ENCODE data around the gene MYRIP.

Gene MYRIP

DNA sequence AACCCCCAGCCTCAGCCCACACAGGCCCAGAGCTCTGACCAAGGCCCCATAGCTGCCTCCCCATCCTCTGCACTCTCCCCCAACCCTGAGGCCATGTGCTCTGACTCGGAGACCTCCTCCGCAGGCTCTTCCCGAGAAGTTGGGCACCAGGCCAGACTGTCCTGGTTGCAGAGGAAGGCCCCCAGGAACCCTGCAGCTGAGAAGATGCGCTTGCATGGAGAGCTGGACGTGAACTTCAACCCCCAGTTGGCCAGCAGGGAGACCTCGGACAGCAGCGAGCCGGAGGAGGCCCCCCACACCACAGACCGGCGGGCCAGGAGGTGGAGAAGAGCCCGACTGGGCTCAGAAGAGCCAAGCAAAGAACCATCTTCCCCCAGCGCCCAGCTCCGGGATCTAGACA lies 380.6 kb downstream of the MYRIP start:
- ATAC-seq = no peak
- TF ChIP-seq ZFP3 (CRISPR knock-in tag; IDR thresholded peaks at IDR 0.05) (no peak), RARB (CRISPR knock-in tag; IDR thresholded peaks at IDR 0.05) (no peak), CSDC2 (CRISPR knock-in tag; IDR thresholded peaks at IDR 0.05) (no peak), ESRRG (CRISPR knock-in tag; IDR thresholded peaks at IDR 0.05) (no peak), BACH2 (CRISPR knock-in tag; IDR thresholded peaks at IDR 0.05; ENCODE audit: borderline replicate concordance) (no peak), TOX (CRISPR knock-in tag; IDR thresholded peaks at IDR 0.05; ENCODE audit: borderline replicate concordance) (no peak)
- TF ChIP-seq, protein P1, sequence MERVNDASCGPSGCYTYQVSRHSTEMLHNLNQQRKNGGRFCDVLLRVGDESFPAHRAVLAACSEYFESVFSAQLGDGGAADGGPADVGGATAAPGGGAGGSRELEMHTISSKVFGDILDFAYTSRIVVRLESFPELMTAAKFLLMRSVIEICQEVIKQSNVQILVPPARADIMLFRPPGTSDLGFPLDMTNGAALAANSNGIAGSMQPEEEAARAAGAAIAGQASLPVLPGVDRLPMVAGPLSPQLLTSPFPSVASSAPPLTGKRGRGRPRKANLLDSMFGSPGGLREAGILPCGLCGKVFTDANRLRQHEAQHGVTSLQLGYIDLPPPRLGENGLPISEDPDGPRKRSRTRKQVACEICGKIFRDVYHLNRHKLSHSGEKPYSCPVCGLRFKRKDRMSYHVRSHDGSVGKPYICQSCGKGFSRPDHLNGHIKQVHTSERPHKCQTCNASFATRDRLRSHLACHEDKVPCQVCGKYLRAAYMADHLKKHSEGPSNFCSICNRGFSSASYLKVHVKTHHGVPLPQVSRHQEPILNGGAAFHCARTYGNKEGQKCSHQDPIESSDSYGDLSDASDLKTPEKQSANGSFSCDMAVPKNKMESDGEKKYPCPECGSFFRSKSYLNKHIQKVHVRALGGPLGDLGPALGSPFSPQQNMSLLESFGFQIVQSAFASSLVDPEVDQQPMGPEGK (CRISPR knock-in tag; IDR thresholded peaks at IDR 0.05; ENCODE audit: borderline replicate concordance) = no peak
- TF ChIP-seq, protein P2, sequence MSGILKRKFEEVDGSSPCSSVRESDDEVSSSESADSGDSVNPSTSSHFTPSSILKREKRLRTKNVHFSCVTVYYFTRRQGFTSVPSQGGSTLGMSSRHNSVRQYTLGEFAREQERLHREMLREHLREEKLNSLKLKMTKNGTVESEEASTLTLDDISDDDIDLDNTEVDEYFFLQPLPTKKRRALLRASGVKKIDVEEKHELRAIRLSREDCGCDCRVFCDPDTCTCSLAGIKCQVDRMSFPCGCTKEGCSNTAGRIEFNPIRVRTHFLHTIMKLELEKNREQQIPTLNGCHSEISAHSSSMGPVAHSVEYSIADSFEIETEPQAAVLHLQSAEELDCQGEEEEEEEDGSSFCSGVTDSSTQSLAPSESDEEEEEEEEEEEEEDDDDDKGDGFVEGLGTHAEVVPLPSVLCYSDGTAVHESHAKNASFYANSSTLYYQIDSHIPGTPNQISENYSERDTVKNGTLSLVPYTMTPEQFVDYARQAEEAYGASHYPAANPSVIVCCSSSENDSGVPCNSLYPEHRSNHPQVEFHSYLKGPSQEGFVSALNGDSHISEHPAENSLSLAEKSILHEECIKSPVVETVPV (CRISPR knock-in tag; IDR thresholded peaks at IDR 0.05) = no peak

DNA sequence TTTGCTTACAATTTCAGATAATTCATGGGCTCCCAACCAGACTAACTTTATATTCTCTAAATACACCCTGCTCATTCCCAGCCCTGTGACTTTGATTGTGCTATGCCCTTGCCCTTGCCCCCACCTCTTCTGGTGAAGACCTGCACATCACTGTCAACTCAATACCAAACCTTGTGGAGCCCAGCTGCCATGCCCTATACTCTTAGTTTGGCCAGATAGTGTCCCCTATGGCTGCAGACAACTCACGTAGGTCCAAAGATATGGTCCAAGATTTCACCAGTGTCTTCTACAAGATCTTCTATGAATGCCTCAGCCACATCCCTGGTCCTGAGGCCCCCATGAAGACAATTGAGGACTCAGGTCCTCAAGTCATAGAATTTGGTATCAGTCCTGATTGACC lies 381.8 kb downstream of the MYRIP start:
- ATAC-seq = no peak
- no peak for TF ChIP-seq TOX (CRISPR knock-in tag; IDR thresholded peaks at IDR 0.05; ENCODE audit: borderline replicate concordance)
- no peak for TF ChIP-seq ZC3H10 (CRISPR knock-in tag; IDR thresholded peaks at IDR 0.05)
- no peak for TF ChIP-seq ZFP3 (CRISPR knock-in tag; IDR thresholded peaks at IDR 0.05)
- TF ChIP-seq, protein P3, sequence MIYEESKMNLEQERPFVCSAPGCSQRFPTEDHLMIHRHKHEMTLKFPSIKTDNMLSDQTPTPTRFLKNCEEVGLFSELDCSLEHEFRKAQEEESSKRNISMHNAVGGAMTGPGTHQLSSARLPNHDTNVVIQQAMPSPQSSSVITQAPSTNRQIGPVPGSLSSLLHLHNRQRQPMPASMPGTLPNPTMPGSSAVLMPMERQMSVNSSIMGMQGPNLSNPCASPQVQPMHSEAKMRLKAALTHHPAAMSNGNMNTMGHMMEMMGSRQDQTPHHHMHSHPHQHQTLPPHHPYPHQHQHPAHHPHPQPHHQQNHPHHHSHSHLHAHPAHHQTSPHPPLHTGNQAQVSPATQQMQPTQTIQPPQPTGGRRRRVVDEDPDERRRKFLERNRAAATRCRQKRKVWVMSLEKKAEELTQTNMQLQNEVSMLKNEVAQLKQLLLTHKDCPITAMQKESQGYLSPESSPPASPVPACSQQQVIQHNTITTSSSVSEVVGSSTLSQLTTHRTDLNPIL (CRISPR knock-in tag; IDR thresholded peaks at IDR 0.05; ENCODE audit: low read depth) = no peak
- no peak for TF ChIP-seq ARNTL (CRISPR knock-in tag; IDR thresholded peaks at IDR 0.05; ENCODE audit: borderline replicate concordance, low read depth)
- TF ChIP-seq PPARA (CRISPR knock-in tag; IDR thresholded peaks at IDR 0.05; ENCODE audit: borderline replicate concordance) = no peak
- TF ChIP-seq SNAI2 (CRISPR knock-in tag; IDR thresholded peaks at IDR 0.05) = no peak
- TF ChIP-seq CSDC2 (CRISPR knock-in tag; IDR thresholded peaks at IDR 0.05) = no peak
- TF ChIP-seq RARB (CRISPR knock-in tag; IDR thresholded peaks at IDR 0.05) = no peak

DNA sequence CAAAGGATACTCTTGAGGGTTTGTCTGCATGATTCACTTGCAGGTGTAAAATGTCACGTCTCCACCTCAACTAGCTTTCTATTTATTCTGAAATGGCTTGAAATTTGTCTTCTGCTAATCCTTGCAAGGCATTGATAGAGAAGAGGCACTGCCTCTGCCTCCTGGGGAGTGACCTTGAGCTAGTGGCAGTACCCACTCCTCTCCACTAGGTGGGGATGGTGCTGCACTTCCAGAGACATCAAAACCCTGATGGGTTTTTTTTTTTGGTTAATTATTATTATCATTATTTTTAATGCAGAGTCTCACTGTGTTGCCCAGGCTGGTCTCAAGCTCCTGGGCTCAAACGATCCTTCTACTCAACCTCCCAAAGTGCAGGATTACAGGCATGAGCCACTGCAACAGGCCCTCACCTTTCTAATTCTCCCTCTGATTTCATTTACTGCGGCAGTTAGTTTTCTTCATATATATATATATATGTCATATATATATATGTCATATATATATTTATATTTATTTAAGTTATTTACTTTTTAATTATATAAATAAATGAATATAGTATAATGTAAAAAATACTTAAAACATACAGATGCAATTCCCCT lies 382.5 kb downstream of the MYRIP start:
- TF ChIP-seq ZNF70 (CRISPR knock-in tag; IDR thresholded peaks at IDR 0.05) (no peak), ZFP30 (CRISPR knock-in tag; IDR thresholded peaks at IDR 0.05) (no peak), ESRRG (CRISPR knock-in tag; IDR thresholded peaks at IDR 0.05) (no peak), ZFP3 (CRISPR knock-in tag; IDR thresholded peaks at IDR 0.05) (no peak), RARB (CRISPR knock-in tag; IDR thresholded peaks at IDR 0.05) (no peak), ISL1 (CRISPR knock-in tag; IDR thresholded peaks at IDR 0.05) (no peak), TOX (CRISPR knock-in tag; IDR thresholded peaks at IDR 0.05; ENCODE audit: borderline replicate concordance) (no peak), GLIS3 (CRISPR knock-in tag; IDR thresholded peaks at IDR 0.05) (no peak), ZNF565 (CRISPR knock-in tag; conservative IDR thresholded peaks at IDR 0.05; ENCODE audit: low read depth) (no peak), ARNTL (CRISPR knock-in tag; IDR thresholded peaks at IDR 0.05; ENCODE audit: borderline replicate concordance, low read depth) (no peak), ZC3H10 (CRISPR knock-in tag; IDR thresholded peaks at IDR 0.05) (no peak), OSR1 (CRISPR knock-in tag; IDR thresholded peaks at IDR 0.05) (no peak), SNAI2 (CRISPR knock-in tag; IDR thresholded peaks at IDR 0.05) (no peak), PPARA (CRISPR knock-in tag; IDR thresholded peaks at IDR 0.05; ENCODE audit: borderline replicate concordance) (no peak)
- TF ChIP-seq, protein P4, sequence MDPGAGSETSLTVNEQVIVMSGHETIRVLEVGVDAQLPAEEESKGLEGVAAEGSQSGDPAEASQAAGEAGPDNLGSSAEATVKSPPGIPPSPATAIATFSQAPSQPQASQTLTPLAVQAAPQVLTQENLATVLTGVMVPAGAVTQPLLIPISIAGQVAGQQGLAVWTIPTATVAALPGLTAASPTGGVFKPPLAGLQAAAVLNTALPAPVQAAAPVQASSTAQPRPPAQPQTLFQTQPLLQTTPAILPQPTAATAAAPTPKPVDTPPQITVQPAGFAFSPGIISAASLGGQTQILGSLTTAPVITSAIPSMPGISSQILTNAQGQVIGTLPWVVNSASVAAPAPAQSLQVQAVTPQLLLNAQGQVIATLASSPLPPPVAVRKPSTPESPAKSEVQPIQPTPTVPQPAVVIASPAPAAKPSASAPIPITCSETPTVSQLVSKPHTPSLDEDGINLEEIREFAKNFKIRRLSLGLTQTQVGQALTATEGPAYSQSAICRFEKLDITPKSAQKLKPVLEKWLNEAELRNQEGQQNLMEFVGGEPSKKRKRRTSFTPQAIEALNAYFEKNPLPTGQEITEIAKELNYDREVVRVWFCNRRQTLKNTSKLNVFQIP (CRISPR knock-in tag; IDR thresholded peaks at IDR 0.05; ENCODE audit: borderline replicate concordance, low read depth) = no peak
- TF ChIP-seq, protein P2 (CRISPR knock-in tag; IDR thresholded peaks at IDR 0.05) = no peak
- TF ChIP-seq, protein P3 (CRISPR knock-in tag; IDR thresholded peaks at IDR 0.05; ENCODE audit: low read depth) = no peak
- TF ChIP-seq, protein P1 (CRISPR knock-in tag; IDR thresholded peaks at IDR 0.05; ENCODE audit: borderline replicate concordance) = no peak
- ATAC-seq = peak; percentile 90
